ENCODE results near the gene ANKDD1B. TPM values are rescaled to one million over a fixed set of nuclear protein-coding genes. Genes with fewer than 3 reads are reported as not detected.

ANKDD1B gene
- total and polyA plus RNA-seq, 9 of the 15 experiments (the other 6 are each of a cell fraction or from before 2014, with no cell fraction given), result 0.04 to 0.29 (median 0.18) TPM; not detected in 1

GRCh38 chr5:75660678-75661465 is 49.6 kb downstream of the ANKDD1B start:
- H3K9me1 ChIP-seq (ENCODE audit: control insufficient read depth, insufficient read depth, low read length), result no peaks in the 10 kb centered on the region
- in situ Hi-C loops (cut with MboI), result no loop called here
- H3K27ac ChIP-seq (ENCODE audit: extremely low read depth, low read depth, low read length), result no peak overlapping the region
- H3K4me2 ChIP-seq (ENCODE audit: insufficient read depth, low read length), result no peak overlapping the region
- 69% methylated on average over 12 of the region's 16 CpGs for whole genome bisulfite sequencing (ENCODE audit: insufficient coverage, low coverage, missing lambda C conversion rate)
- no peak overlapping the region for H3K4me3 ChIP-seq
- FAIRE-seq (no peak), DNase-seq (ENCODE audit: extremely low read depth in 1 of 4, low spot score in 3 of 4) (no peak), ATAC-seq (no peak)
- no peaks in the 10 kb centered on the region for H4K20me1 ChIP-seq (replicated peaks; ENCODE audit: control insufficient read depth, insufficient read depth, low read length)
- intact Hi-C loops (cut with micrococcal nuclease), result loop anchor here (10.0 kb wide), 2 partner anchors 296 to 426 kb away; partner anchors contain the start of gene ANKRD31
- ChIA-PET CTCF (ENCODE audit: low intra/inter-chr PET ratio) (no interaction called here), POLR2A (interaction anchor here (0.5 kb wide), 1 partner anchor 31 kb away, joined by 3 read pairs; no protein-coding TSS in a partner anchor)
- H2AFZ ChIP-seq (ENCODE audit: low read depth, low read length), result no peak overlapping the region; the same call in 1 of the 2 replicates
- BruUV-seq (replicated peaks), result no TSS peak
- H3K9ac ChIP-seq (ENCODE audit: insufficient read depth in 1 of 2, low read depth in 2 of 2, low read length in 2 of 2), result no peak overlapping the region
- H3K4me1 ChIP-seq (replicated peaks in 1 of 2; ENCODE audit: control insufficient read depth in 2 of 2, insufficient read depth in 2 of 2, low read length in 2 of 2), result no peaks in the 10 kb centered on the region
- no peaks in the 10 kb centered on the region for H3K36me3 ChIP-seq (ENCODE audit: control insufficient read depth, insufficient read depth, low read length)
- H3K79me2 ChIP-seq (ENCODE audit: control insufficient read depth, insufficient read depth, low read length), result no peaks in the 10 kb centered on the region
- H3K9me3 ChIP-seq (replicated peaks; ENCODE audit: control insufficient read depth, insufficient read depth, low read depth, low read length), result no peaks in the 10 kb centered on the region
- no peaks in the 10 kb centered on the region for H3K27me3 ChIP-seq (ENCODE audit: control insufficient read depth in 2 of 2, insufficient read depth in 2 of 2, low read length in 2 of 2)
- TF ChIP-seq GMEB1 (CRISPR knock-in tag; IDR thresholded peaks at IDR 0.05), result no peak
- no peak for TF ChIP-seq KDM5B (IDR thresholded peaks at IDR 0.05; ENCODE audit: insufficient replicate concordance, low read depth, low read length)
- TF ChIP-seq TARDBP (IDR thresholded peaks at IDR 0.05), result no peak
- TF ChIP-seq FOXM1 (IDR thresholded peaks at IDR 0.05; ENCODE audit: low read depth), result no peak
- no peak for TF ChIP-seq FOXM1 (CRISPR knock-in tag; IDR thresholded peaks at IDR 0.05; ENCODE audit: low read depth)
- TF ChIP-seq SMARCB1 (IDR thresholded peaks at IDR 0.05; ENCODE audit: insufficient read length, low read depth), result no peak
- TF ChIP-seq DMBX1 (CRISPR knock-in tag; IDR thresholded peaks at IDR 0.05; ENCODE audit: borderline replicate concordance), result no peak
- TF ChIP-seq ZBTB33 (CRISPR knock-in tag; IDR thresholded peaks at IDR 0.05), result no peak
- no peak for TF ChIP-seq RB1 (IDR thresholded peaks at IDR 0.05; ENCODE audit: low read depth)
- TF ChIP-seq ZNF740 (CRISPR knock-in tag; IDR thresholded peaks at IDR 0.05), result no peak
- TF ChIP-seq ZNF740 (tag; IDR thresholded peaks at IDR 0.05), result no peak
- no peak for TF ChIP-seq CCAR2 (IDR thresholded peaks at IDR 0.05; ENCODE audit: low read depth, low read length)
- TF ChIP-seq TRIM25 (IDR thresholded peaks at IDR 0.05; ENCODE audit: borderline replicate concordance), result no peak
- no peak for TF ChIP-seq RAD21 (CRISPR knock-in tag; conservative IDR thresholded peaks at IDR 0.05 in 1 of 2, IDR thresholded peaks at IDR 0.05 in 1 of 2)
- TF ChIP-seq EGR1 (conservative IDR thresholded peaks at IDR 0.05), result no peak
- TF ChIP-seq HDAC8 (tag; IDR thresholded peaks at IDR 0.05), result no peak

Data from K562 (cell line).